ENCODE data around the gene PCDHB13.
"Not testable (repeated sequence)": the region's sequence is repeated elsewhere in the genome, so short reads cannot be mapped to it uniquely, and the experiment has no call there.

PCDHB13 gene

DNA sequence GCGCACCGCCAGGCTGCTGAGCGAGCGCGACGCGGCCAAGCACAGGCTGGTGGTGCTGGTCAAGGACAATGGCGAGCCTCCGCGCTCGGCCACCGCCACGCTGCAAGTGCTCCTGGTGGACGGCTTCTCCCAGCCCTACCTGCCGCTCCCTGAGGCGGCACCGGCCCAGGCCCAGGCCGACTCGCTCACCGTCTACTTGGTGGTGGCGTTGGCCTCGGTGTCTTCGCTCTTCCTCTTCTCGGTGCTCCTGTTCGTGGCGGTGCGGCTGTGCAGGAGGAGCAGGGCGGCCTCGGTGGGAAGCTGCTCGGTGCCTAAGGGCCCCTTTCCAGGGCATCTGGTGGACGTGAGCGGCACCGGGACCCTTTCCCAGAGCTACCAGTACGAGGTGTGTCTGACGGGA lies 12.1 kb upstream of the PCDHB13 start:
- DNase-seq (ENCODE audit: low spot score) = not testable (repeated sequence)

DNA sequence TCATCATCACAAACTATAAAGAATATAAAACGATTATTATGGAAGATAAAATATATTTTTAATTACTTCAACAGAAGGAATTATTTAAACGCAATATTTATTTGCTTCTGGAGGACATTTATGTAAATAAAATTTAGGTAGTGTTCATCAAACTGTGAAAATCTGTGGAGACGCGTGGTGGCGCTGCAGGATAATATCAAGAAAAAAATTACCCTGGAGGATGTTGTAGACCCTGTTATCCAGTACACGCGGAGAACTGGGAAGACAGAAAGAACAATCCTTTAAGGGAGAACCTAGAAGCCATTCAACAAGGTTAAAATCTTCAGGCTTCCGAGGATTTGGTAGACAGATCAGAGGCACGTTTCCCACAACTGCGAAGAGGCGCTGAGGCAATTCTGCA lies 5.2 kb upstream of the PCDHB13 start, which contains the start of gene PCDHB12:
Gene PCDHB12, plus strand, starts transcription at position 242 of the 400 bp plus-strand sequence. CDS start 189 bp downstream, outside the sequence.
- no peak for DNase-seq (ENCODE audit: low spot score)

DNA sequence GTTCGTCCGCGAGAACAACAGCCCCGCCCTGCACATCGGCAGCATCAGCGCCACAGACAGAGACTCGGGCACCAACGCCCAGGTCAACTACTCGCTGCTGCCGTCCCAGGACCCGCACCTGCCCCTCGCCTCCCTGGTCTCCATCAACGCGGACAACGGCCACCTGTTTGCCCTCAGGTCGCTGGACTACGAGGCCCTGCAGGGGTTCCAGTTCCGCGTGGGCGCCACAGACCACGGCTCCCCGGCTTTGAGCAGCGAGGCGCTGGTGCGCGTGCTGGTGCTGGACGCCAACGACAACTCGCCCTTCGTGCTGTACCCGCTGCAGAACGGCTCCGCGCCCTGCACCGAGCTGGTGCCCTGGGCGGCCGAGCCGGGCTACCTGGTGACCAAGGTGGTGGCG lies 3.4 kb upstream of the PCDHB13 start:
- DNase-seq (ENCODE audit: low spot score) = not testable (repeated sequence)

DNA sequence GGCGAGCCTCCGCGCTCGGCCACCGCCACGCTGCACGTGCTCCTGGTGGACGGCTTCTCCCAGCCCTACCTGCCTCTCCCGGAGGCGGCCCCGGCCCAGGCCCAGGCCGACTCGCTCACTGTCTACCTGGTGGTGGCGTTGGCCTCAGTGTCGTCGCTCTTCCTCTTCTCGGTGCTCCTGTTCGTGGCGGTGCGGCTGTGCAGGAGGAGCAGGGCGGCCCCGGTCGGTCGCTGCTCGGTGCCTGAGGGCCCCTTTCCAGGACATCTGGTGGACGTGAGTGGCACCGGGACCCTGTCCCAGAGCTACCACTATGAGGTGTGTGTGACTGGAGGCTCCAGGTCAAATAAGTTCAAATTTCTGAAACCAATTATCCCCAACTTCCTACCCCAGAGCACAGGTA lies 2.9 kb upstream of the PCDHB13 start:
- not testable (repeated sequence) for DNase-seq (ENCODE audit: low spot score)

DNA sequence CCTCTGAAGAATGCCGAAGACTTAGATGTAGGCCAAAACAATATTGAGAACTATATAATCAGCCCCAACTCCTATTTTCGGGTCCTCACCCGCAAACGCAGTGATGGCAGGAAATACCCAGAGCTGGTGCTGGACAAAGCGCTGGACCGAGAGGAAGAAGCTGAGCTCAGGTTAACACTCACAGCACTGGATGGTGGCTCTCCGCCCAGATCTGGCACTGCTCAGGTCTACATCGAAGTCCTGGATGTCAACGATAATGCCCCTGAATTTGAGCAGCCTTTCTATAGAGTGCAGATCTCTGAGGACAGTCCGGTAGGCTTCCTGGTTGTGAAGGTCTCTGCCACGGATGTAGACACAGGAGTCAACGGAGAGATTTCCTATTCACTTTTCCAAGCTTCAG lies 864 bp downstream of the PCDHB13 start:
- not testable (repeated sequence) for DNase-seq (ENCODE audit: low spot score)

GRCh38 chr5:141215504-141215903 lies 1.8 kb downstream of the PCDHB13 start:
- DNase-seq (ENCODE audit: low spot score) = not testable (repeated sequence)

DNA sequence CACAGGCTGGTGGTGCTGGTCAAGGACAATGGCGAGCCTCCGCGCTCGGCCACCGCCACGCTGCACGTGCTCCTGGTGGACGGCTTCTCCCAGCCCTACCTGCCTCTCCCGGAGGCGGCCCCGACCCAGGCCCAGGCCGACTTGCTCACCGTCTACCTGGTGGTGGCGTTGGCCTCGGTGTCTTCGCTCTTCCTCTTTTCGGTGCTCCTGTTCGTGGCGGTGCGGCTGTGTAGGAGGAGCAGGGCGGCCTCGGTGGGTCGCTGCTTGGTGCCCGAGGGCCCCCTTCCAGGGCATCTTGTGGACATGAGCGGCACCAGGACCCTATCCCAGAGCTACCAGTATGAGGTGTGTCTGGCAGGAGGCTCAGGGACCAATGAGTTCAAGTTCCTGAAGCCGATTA lies 2.3 kb downstream of the PCDHB13 start:
- DNase-seq (ENCODE audit: low spot score) = not testable (repeated sequence)

GRCh38 chr5:141223112-141223783 lies 9.5 kb downstream of the PCDHB13 start, which contains the start of gene PCDHB14:
Gene PCDHB14, plus strand, starts transcription at chr5:141223343. Its CDS starts 163 bp downstream, at chr5:141223506.
- DNase-seq (ENCODE audit: low spot score) = peak; percentile 24

DNA sequence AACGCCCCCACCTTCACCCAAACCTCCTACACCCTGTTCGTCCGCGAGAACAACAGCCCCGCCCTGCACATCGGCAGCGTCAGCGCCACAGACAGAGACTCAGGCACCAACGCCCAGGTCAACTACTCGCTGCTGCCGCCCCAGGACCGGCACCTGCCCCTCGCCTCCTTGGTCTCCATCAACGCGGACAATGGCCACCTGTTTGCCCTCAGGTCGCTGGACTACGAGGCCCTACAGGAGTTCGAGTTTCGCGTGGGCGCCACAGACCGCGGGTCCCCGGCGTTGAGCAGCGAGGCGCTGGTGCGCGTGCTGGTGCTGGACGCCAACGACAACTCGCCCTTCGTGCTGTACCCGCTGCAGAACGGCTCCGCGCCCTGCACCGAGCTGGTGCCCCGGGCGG lies 11.1 kb downstream of the PCDHB13 start:
- not testable (repeated sequence) for DNase-seq (ENCODE audit: low spot score)

DNA sequence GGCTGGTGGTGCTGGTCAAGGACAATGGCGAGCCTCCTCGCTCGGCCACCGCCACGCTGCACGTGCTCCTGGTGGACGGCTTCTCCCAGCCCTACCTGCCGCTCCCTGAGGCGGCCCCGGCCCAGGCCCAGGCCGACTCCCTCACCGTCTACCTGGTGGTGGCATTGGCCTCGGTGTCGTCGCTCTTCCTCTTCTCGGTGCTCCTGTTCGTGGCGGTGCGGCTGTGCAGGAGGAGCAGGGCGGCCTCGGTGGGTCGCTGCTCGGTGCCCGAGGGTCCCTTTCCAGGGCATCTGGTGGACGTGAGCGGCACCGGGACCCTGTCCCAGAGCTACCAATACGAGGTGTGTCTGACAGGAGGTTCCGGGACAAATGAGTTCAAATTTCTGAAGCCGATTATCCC lies 11.7 kb downstream of the PCDHB13 start:
- not testable (repeated sequence) for DNase-seq (ENCODE audit: low spot score)

DNA sequence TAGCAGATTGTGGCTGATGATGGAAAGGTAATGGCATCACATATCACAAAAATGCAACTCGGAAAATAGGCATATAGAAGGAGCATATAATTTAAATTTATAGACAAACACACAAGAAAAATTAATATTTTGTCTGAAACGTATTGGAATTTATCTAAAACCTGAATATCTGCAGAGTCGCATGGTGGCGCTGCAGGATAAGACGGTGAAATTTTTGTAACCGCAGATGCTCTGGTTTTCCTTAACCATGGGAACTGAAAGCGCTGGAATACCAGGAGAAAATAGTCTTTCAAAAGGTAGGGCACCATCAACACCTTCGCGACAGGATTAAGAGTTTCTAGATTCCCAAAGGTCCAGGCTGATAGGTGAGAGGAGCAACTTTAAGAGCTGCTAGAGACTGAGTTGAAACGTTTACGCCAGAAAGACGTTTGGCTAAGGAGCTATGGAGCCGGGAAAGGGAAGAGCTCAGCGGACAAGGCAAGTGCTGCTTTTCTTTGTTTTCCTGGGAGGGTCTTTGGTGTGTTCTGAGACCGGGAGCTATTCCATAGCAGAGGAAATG lies 20.5 kb downstream of the PCDHB13 start:
- no peak for DNase-seq (ENCODE audit: low spot score)

- not testable (repeated sequence) for DNase-seq (ENCODE audit: low spot score)
These were observed 22.2 kb downstream of the PCDHB13 start for GRCh38 chr5:141235922-141236321.

- DNase-seq (ENCODE audit: low spot score) = no peak
These were observed 23.0 kb downstream of the PCDHB13 start for GRCh38 chr5:141236516-141237313.

DNA sequence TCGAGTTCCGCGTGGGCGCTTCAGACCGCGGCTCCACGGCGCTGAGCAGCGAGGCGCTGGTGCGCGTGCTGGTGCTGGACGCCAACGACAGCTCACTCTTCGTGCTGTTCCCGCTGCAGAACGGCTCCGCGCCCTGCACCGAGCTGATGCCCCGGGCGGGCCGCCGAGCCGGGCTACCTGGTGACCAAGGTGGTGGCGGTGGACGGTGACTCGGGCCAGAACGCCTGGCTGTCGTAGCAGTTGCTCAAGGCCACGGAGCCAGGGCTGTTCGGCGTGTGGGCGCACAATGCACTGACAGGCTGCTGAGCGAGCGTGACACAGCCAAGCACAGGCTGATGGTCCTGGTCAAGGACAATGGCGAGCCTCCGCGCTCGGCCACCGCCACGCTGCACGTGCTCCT lies 27.8 kb downstream of the PCDHB13 start:
- DNase-seq (ENCODE audit: low spot score) = no peak

DNA sequence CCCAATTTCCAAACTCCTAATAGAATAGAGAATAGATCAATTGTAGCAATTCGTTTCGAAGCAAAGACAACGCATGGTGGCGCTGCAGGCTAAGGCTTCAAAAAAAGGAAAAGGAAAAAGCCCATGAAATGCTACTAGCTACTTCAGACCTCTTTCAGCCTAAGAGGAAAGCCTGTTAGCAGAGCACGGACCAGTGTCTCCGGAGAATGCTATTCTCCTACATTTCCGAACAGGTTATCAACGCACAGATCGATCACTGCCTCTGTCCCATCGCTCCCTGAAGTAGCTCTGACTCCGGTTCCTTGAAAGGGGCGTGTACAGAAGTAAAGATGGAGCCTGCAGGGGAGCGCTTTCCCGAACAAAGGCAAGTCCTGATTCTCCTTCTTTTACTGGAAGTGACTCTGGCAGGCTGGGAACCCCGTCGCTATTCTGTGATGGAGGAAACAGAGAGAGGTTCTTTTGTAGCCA lies 31.6 kb downstream of the PCDHB13 start, which contains the start of gene PCDHB15:
Gene PCDHB15, plus strand, starts transcription at position 146 of the 468 bp plus-strand sequence. Its CDS starts 184 bp downstream, at position 330.
- DNase-seq (ENCODE audit: low spot score) = no peak

DNA sequence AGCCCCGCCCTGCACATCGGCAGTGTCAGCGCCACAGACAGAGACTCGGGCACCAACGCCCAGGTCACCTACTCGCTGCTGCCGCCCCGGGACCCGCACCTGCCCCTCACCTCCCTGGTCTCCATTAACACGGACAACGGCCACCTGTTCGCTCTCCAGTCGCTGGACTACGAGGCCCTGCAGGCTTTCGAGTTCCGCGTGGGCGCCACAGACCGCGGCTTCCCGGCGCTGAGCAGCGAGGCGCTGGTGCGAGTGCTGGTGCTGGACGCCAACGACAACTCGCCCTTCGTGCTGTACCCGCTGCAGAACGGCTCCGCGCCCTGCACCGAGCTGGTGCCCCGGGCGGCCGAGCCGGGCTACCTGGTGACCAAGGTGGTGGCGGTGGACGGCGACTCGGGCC lies 33.3 kb downstream of the PCDHB13 start:
- not testable (repeated sequence) for DNase-seq (ENCODE audit: low spot score)

- not testable (repeated sequence) for DNase-seq (ENCODE audit: low spot score)
These were observed 33.7 kb downstream of the PCDHB13 start for GRCh38 chr5:141247434-141247833.

DNA sequence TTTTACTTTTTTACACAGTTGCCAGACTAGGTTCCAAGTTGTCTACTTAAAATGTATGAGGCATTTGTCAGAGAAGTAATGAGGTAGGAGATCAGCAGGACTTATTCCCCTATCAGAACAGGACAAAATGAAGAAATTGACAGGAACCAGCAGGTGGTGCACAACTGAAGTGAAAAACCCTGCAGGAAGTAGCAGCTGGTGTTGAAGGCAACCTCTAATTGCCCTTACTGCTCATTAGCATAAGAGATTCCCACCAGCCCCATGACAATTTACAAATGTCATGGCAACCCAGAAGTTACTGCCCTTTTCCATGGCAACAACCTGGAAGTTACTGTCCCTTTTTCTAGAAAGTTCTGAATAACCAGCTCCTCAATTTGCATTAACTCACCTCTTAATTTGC lies 36.9 kb downstream of the PCDHB13 start:
- no peak for DNase-seq (ENCODE audit: low spot score)

GRCh38 chr5:141258464-141258863 lies 44.7 kb downstream of the PCDHB13 start:
- DNase-seq (ENCODE audit: low spot score) = no peak

DNA sequence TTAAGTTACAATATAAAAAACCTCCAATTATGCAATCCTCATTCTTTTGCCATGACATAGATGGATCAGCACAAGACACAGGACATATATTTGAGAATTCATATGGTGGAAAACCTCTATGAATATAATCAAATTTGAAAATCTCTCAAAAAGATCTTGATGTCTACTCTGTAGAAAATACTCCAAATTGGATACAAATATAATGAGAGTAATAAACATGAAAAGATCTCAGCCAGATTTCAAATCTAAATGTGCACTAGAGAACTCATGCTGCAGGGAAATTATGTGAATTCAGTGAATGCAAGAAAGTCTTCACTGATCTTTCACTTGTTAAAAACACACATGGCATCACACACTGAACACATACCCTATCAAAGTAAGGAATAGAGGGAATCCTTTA lies 45.2 kb downstream of the PCDHB13 start:
- no peak for DNase-seq (ENCODE audit: low spot score)

DNA sequence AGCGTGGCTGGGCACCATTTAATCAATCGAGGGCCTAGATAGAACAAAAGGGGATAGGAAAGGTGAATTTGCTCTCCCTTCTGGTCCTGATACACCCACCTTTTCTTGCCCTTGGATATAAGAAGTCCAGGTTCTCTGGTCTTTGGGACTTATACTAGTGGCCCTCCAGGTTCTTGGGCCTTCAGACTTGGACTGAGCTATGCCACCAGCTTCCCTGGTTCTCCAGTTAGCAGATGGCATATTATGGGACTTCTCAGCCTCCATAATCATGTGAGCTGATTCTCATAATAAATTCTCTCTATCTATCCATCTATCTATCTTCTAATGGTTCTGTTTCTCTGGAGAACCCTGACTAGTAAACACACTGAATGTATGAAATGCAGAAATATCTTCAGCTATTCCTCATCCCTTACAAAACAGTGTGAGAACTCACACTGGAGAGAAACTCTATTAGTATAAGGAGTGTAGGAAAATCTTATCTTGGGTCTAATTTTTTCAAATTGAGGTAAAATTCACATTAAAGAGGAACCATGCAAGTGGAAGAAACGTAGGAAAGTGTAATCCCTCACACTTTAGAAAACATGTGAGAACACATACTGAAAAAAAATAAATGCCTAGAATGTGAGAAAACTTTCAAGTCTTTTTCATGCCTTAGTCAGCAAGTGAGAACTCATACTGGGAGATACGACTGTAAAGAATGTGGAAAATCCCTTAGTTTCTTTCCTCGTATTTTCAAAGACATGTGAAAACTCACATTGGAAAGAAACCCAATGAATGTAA lies 46.9 kb downstream of the PCDHB13 start:
- no peak for DNase-seq (ENCODE audit: low spot score)

DNA sequence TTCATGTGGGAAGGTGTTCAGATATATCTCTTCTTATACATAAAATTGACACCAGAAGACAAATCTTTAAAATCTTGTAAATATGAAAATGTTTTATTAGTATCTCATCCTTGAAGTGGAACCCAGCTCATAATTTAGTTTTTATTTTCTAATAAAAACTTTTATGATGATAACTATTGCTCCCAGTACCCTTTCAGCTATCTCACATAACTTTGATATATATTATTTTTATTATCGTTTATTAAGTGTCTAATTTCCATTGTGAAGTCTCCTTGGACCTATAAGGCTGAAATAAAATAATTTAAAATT lies 47.5 kb downstream of the PCDHB13 start:
- no peak for DNase-seq (ENCODE audit: low spot score)
